GM18507 (cell line): ENCODE data around the gene TOR1A.
"Not testable (repeated sequence)": the region's sequence is repeated elsewhere in the genome, so short reads cannot be mapped to it uniquely, and the experiment has no call there.

ENCODE experiments used
- DNase-seq: peaks from one replicate; pipeline ENCODE4 v3.0.0; 2011; ENCODE audit warnings: low read depth; ENCODE audit not compliant: insufficient read length; ENCODE audit errors: extremely low spot score
- FAIRE-seq: peaks from 2 replicates; lab custom pipeline; 2011; peaks lifted over from hg19 to GRCh38; lab: Jason Lieb, UNC

Gene TOR1A

DNA sequence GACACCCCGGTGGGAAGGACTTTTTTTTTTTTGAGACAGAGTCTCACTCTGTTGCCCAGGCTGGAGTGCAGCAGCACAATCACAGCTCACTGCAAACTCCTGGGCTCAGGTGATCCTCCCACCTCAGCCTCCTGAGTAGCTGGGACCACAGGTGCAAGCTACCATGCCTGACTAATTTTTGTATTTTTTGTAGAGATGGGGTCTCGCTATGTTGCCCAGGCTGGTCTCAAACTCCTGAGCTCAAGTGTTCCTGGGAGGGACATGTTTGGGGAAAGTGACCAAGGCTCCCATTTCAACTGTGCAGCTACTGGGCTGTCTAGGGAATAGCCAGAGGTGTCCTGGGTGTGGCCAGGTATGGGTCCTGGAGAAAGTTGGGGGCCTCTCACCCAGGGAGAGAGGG is 27.9 kb downstream of the TOR1A start:
- not testable (repeated sequence) for FAIRE-seq, DNase-seq

DNA sequence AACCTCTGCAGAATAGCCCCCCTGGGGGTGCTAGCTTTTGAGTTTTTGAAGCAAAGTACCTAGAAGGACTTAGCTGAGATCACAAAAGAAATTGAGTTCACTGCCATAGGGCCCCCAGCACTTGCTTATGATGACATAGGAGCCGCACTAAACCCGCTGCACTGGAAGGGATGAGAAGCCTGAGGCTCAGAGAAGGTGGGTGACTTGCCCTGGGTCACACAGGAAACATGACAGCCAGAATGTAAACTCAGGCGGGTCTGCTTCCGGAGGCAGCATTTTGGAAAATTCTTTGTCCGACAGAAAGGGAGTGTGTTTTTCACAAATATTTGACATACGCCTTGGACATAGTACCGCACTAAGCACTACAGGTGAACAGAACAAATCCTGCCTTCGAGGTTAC is 29.4 kb downstream of the TOR1A start:
- no peak for DNase-seq
- FAIRE-seq, result no peak

DNA sequence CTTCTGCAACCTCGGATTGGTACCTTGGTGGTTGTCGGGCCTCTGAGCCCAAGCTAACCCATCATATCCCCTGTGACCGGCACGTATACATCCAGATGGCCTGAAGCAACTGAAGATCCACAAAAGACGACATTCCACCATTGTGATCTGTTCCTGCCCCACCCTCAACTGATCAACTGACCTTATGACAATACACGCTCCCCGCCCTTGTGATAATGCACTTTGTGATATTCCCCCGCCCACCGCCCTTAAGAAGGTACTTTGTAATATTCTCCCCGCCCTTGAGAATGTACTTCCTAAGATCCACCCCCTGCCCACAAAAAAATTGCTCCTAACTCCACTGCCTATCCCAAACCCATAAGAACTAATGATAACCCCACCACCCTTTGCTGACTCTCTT is 37.5 kb downstream of the TOR1A start:
- no peak for DNase-seq
- FAIRE-seq, result no peak

DNA sequence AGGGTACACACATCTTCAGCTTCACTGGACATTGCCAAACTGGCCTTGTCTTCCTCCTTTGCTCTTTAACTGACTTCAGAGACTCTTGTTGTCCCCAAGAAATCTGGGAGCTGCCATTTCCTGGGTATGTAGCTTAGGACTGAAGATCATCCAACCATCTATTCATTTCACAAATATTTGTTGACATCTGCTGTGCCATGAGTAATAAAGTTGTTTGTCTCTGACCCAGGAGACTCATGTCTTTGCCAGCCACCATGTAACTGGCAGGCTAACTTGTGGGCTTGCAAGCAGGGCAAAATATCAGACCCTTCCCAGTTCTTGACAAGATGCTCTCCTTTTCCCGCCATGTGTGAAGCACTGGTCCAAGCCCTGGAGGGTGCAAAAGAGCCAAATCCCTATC is 38.1 kb downstream of the TOR1A start:
- DNase-seq, result no peak
- FAIRE-seq, result no peak

DNA sequence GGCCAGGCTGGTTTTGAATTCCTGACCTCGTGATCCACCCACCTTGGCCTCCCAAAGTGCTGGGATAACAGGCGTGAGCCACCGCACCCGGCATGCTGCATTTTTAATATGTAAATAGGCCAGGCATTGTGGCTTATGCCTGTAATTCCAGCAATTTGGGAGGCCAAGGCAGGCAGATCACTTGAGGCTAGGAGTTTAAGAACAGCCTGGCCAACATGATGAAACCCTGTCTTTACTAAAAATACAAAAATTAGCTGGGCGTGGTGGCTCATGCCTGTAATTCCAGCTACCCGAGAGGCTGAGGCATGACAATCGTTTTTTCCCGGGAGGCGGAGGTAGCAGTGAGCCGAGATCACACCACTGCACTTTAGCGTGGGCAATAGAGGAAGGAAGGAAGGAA is 39.0 kb downstream of the TOR1A start:
- not testable (repeated sequence) for DNase-seq, FAIRE-seq

DNA sequence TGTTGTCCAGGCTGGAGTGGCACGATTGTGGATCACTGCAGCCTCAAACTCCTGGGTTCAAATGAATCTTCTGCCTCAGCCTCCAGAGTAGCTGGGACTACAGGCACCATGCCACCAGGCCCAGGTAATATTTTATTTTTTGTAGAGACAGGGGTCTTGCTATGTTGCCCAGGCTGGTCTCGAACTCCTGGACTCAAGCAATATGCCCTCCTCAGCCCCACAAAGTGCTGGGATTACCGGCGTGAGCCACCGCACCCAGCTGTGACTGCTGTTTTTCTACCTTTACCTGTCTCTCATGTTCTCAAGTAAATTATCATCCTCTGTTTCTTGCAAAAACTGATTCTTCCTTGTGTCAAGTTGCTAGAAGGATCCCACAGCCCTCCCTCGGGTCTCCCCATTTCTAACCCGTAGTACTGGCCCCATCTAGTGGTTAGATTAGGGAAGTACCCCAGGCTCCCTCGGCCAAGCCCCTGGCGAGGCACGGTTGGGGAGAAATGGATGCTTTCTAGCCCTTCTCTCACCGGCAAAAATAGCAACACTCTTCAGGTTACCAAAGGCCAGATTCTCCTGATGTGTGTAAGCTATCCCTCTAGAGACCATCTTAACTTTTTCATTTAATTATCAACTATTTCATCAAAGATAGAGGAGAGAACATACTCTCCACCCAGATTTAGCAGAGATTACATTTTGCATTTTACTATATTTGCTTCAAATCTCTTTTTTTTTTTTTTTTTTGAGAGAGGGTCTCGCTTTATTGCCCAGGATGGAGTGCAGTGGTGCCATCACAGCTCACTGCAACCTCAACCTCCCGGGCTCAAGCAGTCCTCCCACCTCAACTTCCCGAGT is 40.2 kb downstream of the TOR1A start:
- FAIRE-seq (peak; percentile 86), DNase-seq (peak; percentile 75)

DNA sequence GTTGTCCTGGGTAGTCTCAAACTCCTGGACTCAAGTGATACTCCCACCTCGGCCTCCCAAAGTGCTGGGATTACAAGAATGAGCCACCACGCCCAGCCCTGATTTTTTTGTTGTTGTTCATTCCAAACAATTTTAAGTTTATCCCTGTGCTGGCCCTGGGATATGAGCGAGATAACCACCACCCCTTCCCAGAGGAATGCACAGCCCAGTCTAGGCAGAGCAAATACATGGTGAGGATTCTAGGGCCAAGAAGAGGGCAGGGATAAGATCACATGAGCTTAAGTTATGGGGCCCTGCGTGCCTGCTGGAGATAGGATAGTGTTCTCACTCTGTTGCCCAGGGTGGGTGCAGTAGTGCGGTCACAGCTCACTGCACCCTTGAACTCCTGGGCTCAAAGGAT is 42.0 kb downstream of the TOR1A start:
- FAIRE-seq (no peak), DNase-seq (no peak)

DNA sequence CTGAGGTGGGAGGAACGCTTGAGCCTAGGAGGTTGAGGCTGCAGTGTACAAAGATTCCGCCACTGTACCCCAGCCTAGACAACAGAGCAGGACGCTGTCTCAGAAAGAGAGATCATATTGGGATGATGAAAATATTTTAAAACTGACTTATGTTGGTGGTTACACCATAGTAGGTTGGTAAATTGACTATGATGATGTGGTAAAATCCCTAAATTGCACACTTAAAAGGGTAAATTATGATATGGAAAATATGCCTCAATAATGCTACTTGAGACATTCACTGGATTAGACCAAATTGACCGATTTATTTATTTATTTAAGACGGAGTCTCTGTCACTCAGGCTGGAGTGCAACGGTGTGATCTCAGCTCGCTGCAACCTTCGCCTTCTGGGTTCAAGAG is 42.8 kb downstream of the TOR1A start:
- FAIRE-seq (no peak), DNase-seq (no peak)

DNA sequence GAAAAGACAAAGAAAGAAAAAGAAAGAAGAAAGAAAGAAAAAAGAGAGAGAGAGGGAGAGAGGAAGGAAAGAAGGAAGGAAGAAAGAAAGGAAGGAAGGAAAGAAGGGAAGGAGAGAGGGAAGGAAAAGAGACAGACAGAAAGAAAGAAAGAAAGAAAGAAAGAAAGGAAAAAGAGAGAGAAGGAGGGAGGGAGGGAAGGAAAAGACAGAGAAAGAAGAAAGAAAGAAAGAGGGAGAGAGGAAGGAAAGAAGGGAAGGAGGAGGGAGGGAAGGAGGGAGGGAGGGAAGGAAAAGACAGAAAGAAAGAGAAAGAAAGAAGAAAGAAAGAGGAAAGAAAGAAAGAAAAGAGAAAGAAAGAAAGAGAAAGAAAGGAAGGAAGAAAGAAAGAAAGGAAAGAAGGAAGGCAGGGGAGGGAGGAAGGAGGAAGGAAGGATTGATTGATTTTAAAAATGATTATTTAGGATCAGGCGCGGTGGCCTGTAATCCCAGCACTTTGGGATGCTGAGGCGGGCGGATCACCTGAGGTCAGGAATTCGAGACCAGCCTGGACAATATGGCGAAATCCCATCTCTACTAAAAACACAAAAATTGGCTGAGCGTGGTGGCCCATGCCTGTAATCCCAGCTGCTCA is 44.3 kb downstream of the TOR1A start:
- FAIRE-seq (no peak), DNase-seq (no peak)

DNA sequence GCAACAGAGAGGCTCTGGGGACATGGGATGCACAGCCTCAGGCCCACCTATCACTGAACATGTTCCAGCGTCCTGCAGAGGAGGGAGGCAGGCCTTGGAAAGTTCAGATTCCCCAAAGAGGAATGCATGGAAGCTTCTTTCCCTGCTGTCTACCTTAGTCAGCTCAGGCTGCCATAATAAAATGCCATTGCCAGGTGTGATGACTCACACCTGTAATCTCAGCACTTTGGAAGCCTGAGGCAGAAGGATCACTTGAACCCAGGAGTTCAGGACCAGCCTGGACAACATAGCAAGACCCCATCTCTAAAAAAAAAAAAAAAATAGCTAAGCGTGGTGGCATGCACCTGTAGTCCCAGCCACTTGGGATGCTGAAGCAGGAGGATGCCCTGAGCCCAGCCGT is 45.5 kb downstream of the TOR1A start:
- no peak for FAIRE-seq
- DNase-seq, result no peak

DNA sequence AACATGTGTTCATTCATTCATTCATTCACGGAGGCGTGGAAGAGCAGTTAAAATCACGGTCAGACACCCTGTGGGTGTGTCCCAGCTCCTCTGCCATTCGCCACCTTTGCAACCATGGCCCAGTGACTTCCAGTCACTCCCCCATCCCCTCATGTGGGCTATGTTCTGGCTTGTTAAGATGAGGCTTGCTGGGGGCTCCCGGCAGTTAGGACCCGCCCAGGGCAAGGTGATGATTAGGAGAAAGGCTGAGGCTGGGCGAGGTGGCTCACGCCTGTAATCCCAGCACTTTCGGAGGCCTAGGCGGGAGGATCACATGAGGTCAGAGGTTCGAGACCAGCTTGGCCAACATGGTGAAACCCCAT is 46.2 kb downstream of the TOR1A start:
- FAIRE-seq (no peak), DNase-seq (no peak)

DNA sequence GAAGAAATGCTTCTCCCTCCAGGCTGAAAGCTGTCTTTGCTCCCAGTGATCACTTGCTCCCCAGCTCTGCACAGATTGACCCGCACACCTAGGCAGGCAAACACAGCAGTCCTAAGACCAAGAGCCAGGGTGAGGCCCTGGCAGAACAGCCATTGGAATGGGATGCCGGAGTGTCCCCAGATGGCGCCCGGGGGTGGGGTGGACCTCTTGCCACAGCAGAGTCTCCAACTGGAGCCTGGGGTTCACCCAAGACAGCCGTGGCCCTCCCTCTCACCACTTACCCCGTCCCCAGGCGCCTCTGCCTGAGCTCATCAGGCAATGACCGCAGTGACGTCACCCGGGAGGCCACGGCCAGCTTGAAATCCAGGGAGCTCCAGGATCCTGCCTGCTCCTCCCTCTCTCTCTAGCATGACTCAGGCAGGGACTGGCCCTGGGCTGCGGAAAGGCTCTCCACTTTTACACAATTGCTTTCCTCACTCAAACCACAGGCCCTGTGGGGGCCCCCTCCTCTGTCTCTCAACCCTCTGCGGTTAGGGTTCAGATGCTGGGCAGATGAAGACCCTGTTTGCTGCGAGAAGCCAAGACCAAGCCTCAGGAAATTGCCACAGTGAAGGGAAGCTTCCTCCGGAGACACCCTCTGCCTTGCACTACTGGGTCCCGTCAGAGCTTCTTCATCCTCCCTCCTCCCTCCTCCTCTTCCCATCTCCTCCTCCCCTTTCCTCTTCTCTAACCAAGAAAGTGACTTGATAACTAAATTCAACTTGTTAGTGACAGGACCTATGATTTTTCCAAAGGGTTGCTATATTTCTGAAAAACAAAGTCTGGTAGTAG is 46.8 kb downstream of the TOR1A start:
- FAIRE-seq (no peak), DNase-seq (no peak)

DNA sequence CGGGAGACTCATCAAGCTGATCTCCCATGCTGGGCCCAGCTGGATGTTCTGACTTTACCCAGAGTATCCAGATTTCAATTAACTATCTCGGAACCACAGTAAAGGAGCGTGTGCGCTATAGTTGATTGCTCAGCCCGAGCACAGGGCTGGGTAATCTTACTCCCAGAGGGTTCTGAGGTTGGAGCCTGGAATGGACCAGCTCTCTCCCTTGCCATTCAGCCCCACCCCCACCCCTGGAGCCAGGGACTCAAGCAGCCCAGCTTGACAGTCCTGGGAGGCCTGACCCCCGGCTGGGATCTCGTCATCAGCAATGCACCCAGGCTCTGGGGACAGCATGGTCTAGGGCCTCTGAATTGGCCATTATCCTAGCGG is 47.4 kb downstream of the TOR1A start:
- no peak for DNase-seq
- FAIRE-seq, result no peak

DNA sequence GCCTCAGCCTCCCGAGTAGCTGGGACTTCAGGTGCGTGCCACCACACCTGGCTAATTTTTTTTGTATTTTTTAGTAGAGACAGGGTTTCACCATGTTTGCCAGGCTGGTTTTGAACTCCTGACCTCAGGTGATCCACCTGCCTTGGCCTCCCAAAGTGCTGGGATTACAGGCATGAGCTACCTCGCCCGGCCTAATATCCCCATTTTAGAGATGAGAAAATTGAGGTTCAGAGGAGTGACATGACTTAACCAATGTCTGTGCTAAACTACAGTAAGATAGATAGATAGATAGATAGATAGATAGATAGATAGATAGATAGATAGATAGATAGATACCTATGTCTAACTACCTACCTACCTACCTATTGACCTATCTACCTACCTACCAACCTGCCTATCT is 47.8 kb downstream of the TOR1A start:
- not testable (repeated sequence) for FAIRE-seq, DNase-seq

DNA sequence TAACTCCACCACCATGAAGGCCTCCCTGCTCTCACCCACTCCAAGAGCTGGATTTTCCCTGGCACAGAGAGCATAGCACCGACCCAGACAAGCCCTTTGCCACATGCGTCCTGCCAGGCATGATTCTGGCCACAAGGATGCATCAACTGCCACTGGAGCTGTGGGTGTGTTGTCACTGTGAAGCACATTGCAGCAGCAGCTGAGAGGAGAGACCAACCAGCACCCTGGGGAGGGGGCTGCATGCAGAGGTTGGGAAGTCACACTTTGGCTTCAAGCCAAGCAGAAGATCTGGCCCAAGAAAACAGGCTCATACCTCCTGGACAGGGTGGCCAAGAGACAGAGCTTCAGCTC is 48.5 kb downstream of the TOR1A start:
- DNase-seq (no peak), FAIRE-seq (no peak)

DNA sequence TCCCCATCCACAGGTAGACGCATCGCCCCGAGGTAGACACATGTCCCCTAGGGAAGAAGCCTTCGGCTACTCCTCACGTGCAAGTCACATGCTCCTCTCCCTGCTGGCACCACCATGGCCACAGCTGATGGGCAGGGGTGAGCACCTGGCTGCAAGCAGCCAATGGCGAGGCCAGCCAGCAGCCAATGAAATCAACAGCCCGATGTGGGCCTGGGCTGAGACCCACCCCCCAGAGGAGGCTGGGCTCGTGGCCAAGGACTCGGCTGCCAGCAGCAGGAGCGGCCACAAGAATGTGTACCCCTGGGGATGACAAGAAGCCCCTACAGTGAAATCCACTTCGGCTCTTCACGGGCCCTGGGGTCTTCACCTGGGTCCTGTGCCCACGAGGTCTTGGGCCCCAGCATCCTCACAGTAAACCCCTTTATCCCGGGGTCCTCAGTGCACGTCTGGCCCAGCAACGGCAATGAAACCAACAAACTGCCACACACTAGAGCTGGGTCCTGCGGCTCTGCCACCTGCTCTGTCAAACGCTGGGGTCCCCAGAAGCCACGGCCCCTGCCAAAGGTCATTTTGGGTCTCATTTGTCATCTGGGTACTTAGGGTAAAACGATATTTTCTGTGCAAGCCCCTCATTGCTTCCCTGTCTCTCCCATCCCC is 49.0 kb downstream of the TOR1A start:
- FAIRE-seq, result no peak

DNA sequence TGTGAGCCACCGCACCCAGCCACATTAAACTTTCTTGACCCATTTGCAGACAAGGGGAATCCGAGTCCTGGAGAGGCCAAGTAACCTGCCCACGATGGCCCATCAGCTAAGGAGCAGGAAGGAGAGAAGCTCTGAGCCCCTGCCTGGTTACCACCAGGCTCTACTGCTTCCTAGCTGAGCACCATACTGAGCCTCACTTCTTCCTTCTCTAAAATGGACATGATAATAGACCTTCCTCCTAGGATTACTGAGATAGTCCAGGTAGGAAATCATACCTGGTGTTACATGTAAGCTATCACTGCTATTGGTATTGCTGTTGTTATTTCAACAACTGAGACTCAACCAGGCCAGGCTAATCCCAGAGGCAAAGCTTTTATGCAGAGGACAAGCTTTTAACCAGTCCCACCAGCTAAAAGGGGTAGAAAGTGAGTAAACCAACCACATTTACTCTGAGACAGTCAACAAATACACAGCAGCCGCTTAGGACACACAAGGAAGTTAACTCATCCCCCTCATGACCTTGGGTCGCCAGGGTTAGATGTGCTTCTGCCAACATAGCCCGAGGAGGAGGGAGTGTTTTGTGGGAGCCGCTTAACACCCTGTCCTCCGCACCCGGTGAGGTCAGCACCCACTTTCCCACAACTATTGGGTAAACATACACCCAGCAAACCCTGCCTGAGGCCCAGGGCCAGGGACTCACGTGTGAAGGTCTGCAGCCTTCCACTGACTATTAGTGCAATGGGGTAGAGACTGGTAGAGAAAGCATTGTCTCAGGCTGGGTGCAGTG is 50.5 kb downstream of the TOR1A start:
- DNase-seq (no peak), FAIRE-seq (no peak)

More for the DNA sequence above, 49.0 kb downstream of the TOR1A start:
- DNase-seq, result no peak

DNA sequence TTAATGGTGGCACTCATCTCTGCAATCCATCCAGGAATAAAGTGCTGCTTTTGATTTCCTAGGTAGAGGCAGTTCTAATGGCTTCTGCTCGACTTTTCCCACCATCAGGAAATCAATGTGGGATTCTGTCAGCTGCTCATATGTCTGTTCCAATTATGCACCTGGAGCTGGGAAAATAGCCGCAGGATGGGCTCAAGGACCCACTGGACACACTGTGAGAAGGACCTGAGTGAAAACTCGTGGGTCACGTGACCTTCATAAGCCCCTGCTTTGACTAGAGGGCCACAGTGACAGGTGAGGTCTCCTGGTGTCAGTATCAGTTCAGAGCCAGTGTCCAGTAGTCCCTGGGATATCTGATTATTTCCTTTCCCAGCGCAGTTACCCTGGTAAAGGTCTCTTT is 53.2 kb downstream of the TOR1A start:
- FAIRE-seq (no peak), DNase-seq (no peak)

DNA sequence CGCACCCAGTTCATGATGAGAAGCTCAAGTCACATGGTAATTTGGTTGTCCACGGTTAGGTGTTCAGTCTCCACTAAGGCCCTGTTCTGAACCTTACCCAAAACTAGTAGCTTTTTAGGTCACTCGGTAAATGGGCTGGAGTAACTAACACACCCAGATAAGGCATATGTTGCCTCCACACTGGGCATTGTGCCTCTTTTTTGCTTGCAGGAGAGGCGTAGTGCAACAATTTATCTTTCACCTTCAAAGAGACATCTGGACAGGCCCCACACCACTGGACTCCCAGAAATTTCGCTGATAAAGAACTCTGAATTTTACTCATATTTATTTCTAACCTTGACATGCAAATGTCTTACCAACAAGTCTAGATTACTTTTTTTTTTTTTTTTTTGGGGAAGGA is 54.3 kb downstream of the TOR1A start:
- DNase-seq, result no peak
- FAIRE-seq, result no peak
